ENCODE measurements around the gene ARHGAP30.

Gene ARHGAP30

GRCh38 chr1:161091796-161092507, 22.3 kb upstream of the ARHGAP30 start:
- no peak for DNase-seq (ENCODE audit: low read depth in 4 of 4, low spot score in 1 of 4)

GRCh38 chr1:161091093-161091492, 21.4 kb upstream of the ARHGAP30 start:
- DNase-seq (ENCODE audit: low read depth in 4 of 4, low spot score in 1 of 4), result no peak

GRCh38 chr1:161090617-161091016, 20.9 kb upstream of the ARHGAP30 start:
- DNase-seq (ENCODE audit: low read depth in 4 of 4, low spot score in 1 of 4), result no peak

- DNase-seq (ENCODE audit: low read depth in 4 of 4, low spot score in 1 of 4), result no peak
These were observed 20.2 kb upstream of the ARHGAP30 start for GRCh38 chr1:161089938-161090337.

GRCh38 chr1:161089251-161089924, 19.7 kb upstream of the ARHGAP30 start, which contains the start of gene NECTIN4:
NECTIN4 (minus strand) TSS chr1:161089558; CDS start chr1:161089296, 262 bp downstream.
- no peak for DNase-seq (ENCODE audit: low read depth in 4 of 4, low spot score in 1 of 4)

- no peak for DNase-seq (ENCODE audit: low read depth in 4 of 4, low spot score in 1 of 4)
These were observed 19.0 kb upstream of the ARHGAP30 start for GRCh38 chr1:161088587-161089110.

- DNase-seq (ENCODE audit: low read depth in 4 of 4, low spot score in 1 of 4), result no peak
These were observed 16.8 kb upstream of the ARHGAP30 start for GRCh38 chr1:161086457-161086856.

GRCh38 chr1:161085165-161085564, 15.5 kb upstream of the ARHGAP30 start:
- no peak for DNase-seq (ENCODE audit: low read depth in 4 of 4, low spot score in 1 of 4)

GRCh38 chr1:161084597-161084988, 14.9 kb upstream of the ARHGAP30 start:
- no peak for DNase-seq (ENCODE audit: low read depth in 4 of 4, low spot score in 1 of 4)

GRCh38 chr1:161083748-161084596, 14.3 kb upstream of the ARHGAP30 start:
- no peak for DNase-seq (ENCODE audit: low read depth in 4 of 4, low spot score in 1 of 4)

- no peak for DNase-seq (ENCODE audit: low read depth in 4 of 4, low spot score in 1 of 4)
These were observed 13.5 kb upstream of the ARHGAP30 start for GRCh38 chr1:161082996-161083747.

- no peak for DNase-seq (ENCODE audit: low read depth in 4 of 4, low spot score in 1 of 4)
These were observed 12.8 kb upstream of the ARHGAP30 start for GRCh38 chr1:161082483-161082882.

GRCh38 chr1:161081519-161081918, 11.8 kb upstream of the ARHGAP30 start:
- DNase-seq (ENCODE audit: low read depth in 4 of 4, low spot score in 1 of 4), result no peak

GRCh38 chr1:161080441-161081405, 11.0 kb upstream of the ARHGAP30 start:
- no peak for DNase-seq (ENCODE audit: low read depth in 4 of 4, low spot score in 1 of 4)

GRCh38 chr1:161079436-161080110, 9.9 kb upstream of the ARHGAP30 start:
- DNase-seq (ENCODE audit: low read depth in 4 of 4, low spot score in 1 of 4), result no peak

GRCh38 chr1:161077426-161077825, 7.7 kb upstream of the ARHGAP30 start:
- no peak for DNase-seq (ENCODE audit: low read depth in 4 of 4, low spot score in 1 of 4)

- DNase-seq (ENCODE audit: low read depth in 4 of 4, low spot score in 1 of 4), result no peak
These were observed 6.7 kb upstream of the ARHGAP30 start for GRCh38 chr1:161076410-161076809.

GRCh38 chr1:161074676-161075368, 5.1 kb upstream of the ARHGAP30 start:
- DNase-seq (ENCODE audit: low read depth in 4 of 4, low spot score in 1 of 4), result no peak
